Activated CD8-positive, alpha-beta memory T cell treated with anti-CD3 and anti-CD28 coated beads, Interleukin-2, amount 50 U/mL, for 24 hours (primary cell): ENCODE measurements around the gene KIF26A.

Experiments
- DNase-seq: peaks from one replicate; pipeline ENCODE4 v3.0.0-alpha.2; 2020; ENCODE audit errors: extremely low read depth

Gene KIF26A

DNA sequence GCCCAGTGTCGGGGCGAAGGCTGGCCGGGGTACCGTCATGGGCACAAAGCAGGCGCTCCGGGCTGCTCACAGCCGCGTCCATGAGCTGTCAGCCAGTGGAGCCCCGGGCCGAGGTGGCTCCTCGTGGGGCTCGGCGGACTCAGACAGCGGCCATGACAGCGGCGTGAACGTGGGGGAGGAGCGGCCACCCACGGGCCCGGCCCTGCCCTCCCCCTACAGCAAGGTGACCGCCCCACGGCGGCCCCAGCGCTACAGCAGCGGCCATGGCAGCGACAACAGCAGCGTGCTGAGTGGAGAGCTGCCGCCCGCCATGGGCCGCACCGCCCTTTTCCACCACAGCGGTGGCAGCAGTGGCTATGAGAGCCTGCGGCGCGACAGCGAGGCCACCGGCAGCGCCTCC is 39.0 kb downstream of the KIF26A start:
- DNase-seq, result no peak

DNA sequence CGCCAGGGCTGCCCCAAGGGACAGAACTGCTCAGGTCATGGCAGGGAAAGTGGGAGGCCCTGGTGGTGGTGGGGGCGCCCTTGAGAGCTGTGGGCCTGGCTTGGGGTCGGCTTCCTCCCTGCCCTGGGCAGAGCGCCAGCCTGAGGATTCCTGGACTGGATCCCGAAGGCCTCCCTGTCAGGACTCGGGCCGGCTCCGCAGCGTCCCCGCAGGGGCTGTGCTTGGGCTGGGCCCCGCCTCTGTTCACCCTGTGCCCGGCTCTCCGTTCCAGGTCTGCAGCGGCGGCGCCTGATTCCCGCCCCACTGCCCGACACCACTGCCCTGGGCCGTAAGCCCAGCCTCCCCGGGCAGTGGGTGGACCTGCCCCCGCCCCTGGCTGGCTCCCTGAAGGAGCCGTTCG is 39.9 kb downstream of the KIF26A start:
- no peak for DNase-seq

DNA sequence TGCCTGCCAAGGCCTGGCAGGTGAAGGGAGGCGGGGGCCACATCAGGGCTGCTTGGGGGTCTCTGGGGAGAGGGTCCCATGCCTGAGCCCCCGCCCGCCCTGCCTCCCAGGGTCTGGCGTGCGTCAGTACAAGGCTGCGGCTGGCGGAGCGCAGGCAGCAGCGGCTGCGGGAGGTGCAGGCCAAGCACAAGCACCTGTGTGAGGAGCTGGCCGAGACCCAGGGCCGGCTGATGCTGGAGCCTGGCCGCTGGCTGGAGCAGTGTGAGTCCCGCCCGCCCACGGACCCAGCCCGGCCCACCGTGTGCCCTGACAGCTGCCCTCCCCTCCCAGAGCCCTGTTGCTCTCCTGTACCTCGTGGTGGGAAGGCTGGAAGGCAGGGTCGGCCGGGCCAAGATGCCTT is 40.7 kb downstream of the KIF26A start:
- DNase-seq, result no peak

DNA sequence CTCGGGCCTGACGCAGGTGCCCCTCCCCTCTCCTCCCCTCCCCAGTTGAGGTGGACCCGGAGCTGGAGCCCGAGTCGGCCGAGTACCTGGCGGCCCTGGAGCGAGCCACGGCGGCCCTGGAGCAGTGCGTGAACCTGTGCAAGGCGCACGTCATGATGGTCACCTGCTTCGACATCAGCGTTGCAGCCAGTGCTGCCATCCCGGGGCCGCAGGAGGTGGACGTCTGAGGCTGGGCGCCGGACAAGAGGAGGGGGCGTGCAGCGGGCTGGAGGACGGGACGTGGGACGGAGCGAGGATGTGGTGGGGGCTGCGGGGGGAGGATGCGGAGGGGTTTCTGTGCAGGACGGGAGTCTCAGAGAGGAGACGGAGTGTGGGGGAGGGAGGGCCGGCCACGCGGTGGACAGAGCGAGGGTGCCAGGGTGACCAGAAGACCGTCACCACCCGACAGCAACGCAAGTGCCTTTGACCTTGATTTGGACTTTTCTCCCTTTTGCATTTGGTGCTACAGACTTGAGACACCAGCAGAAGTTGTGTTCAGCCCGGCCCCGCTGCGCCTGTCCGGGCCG is 41.3 kb downstream of the KIF26A start:
- DNase-seq, result no peak

DNA sequence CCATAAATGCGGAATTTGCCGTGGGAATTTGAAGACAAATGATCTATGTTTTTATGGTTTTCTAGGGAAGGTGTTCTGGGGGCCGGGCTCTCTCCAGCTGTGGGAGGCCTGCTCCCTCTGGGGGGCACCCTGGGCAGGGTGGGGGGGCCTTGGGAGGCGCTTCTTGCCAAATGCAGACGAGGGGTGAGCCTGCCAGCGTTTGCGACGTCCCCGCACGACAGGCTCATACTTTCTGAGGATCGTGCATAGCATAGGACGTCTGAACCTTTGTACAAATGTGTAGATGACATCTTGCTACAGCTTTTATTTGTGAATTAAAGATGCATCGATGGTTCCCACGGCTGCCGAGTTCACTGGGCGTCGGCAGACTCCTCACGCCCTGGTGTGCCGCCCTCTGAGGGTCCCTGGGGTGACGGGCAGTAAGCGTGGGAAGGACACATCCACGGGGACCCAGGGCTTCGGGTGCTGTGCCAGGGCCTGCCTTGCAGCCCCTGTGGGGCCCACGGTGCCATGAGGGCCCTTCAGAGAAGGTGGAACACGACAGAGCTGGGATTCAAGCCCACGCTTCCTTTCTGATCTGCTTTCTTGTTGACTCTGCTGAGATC is 42.3 kb downstream of the KIF26A start:
- DNase-seq, result no peak

DNA sequence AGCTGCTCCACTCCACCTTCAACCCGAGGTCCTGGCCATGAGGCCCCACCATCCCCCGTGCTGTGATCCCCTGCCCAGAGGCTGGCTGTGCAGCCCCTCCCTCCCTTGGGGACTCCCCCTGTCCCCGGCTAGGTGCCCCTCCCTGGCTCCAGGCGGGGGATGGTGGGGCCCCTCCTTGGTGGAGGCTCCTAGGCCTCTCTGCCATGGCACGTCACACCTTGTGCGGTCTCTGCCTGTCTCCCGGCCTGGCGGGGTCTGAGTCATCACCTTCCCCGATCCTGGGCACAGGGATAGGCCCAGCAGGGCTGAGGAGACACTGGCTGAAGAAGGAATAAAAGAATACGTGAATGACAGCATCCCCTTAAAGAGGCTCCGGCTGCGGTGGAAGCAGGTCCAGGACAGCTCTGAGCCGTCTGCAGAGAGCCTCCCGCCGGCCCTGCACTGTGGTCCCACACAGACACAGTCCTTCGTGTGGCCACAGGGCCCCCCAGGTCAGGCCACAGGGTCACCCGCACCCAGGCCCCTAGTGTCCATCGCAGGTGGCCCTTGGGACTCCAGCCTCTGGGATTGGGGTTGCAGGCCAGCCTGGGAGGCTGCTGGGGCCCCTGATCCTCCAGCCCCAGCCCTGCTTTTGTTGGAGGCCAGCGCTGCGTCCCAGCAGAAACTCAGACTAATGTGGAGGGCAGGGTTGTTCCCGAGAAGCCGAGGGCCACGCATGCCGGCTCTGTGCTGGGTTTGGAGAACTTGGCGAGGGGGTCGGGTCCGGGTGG is 43.6 kb downstream of the KIF26A start:
- DNase-seq, result no peak

DNA sequence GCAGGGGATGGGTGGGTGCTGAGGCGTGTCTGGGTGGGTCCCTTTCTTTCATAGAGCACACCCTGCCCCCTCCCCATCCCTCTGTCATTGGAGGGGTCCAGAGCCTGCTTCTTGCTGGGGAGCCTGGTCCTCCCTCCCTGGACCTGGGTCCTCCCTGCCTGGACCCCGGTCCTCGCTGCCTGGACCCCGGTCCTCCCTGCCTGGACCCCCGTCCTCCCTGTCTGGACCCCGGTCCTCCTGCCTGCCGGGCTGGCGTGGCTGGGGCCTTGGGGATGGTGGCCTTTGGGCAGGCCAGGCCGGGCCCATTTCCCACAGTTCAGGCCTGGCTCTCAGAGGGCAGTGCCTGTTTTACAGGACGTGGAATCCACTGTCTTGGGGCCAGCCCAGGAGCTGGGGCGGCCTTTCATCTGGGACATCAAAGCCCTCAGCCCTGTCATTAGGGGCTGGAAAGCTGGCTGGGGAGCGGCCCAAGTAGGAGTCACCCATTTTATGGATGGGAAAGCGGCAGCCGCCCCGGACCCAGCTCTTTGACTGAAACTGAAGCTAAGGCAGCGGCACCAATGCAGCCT is 44.6 kb downstream of the KIF26A start:
- no peak for DNase-seq

DNA sequence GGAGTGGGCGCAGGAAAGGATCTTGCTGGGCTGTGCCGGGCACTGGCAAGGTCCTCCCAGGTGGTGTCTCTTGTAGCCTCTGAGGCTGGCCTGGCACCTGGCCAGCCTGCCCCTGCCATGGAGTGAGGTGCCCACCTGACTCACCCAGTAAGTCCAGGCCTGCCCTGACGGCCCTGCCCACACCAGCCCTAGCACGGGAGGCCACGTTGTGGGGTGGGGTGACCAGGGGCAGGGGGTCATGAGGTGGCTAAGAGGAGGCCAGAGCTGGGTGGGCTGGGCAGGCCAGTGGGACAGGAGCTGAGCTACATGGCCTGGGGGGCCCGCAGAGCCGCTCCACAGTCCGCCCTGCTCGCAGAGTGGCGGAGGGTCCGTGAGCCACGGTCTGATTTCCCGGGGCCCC is 45.4 kb downstream of the KIF26A start:
- no peak for DNase-seq

DNA sequence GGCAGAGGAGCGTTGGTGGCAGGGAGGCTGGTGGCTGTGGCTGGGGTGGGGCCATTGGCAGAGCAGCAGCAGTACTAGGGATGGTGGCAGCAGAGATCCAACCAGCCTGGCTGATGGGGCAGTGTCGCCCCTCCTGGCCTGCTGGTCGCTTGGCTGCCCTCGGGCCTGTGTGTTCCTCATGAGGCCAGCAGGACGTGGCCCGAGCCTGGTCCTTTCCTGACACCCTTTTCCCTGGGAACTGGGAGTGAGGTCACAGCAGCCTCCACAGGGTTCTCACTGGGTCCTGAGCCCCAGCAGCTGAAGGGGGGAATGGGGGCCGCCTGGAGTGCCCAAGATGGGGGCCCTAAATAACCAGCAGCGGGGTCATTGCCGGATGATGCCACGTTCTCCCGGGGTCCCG is 46.1 kb downstream of the KIF26A start:
- no peak for DNase-seq

DNA sequence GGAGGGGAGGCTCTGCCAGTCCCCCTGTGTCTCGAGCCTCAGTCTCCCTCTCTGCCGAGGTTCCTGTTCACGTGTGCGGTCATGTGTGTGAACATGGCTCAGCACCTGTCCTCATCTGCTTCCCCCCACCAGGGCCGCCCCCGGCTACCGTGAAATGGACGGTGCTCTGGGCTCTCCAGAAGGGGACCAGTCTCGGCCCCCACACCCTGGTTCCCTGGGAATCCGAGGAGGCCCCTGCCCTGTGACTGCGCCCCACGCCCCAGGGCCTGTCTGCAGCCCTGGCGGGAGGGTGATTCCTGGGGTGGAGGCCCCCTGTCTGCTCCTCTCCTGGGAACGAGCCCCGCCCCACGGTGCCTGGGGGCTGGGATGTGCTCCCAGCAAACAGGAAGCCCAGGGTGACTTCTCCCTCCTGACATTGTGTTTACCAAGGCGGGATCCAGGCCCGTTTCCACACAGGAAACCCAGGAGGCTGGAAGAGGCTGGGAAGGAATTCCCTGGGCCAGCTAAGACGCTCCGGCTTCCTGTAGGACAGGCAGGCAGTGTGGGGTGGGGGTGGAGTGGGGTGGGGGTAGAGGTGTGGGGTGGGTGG is 46.6 kb downstream of the KIF26A start:
- DNase-seq, result no peak

DNA sequence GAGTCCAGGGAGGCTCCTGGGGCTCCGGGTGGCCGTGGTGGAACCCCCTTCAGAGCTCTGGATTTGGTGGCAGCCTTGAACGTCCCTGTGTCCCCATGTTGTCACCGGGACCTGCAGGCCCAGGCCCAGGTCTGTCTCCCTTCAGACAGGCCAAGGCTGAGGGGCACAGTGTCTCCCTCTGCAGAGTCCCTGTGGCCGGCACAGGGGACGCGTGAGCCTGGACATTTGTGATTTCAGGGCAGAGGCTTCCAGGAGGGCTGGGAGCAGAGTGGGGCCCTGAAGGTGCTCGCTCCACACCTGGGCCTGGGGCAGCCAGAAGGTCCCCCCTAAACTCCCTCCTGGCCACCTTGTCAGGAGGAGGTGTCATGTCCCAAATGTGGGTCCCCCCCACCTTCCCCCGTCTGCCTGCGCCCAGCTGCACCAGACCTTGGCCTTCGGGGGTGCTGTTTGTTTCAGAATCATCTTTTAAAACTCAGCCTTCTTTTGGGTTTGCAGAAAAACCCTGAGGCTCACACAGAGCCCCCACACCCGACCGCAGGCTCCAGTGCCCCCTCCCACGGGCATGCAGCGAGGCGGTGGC is 47.6 kb downstream of the KIF26A start:
- DNase-seq, result no peak

DNA sequence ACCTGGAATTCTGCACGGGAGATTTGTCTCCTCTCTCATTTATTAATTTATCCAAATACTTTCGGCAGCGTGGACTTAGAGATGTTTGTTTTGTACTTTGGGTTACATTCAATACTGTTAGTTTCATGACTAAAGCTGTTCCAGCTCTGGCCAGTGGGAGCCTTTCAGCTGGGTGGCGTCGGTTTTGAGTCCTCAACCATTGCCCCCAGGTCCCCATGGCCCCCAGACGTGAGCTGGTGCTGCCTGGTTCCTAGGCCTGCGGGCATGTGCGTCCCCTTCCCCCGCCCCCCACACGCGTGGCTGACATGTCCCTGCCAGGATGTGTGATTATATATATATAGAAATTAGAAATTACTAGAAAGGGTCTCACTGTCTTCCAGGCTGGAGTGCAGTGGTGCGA is 48.2 kb downstream of the KIF26A start:
- DNase-seq, result no peak

DNA sequence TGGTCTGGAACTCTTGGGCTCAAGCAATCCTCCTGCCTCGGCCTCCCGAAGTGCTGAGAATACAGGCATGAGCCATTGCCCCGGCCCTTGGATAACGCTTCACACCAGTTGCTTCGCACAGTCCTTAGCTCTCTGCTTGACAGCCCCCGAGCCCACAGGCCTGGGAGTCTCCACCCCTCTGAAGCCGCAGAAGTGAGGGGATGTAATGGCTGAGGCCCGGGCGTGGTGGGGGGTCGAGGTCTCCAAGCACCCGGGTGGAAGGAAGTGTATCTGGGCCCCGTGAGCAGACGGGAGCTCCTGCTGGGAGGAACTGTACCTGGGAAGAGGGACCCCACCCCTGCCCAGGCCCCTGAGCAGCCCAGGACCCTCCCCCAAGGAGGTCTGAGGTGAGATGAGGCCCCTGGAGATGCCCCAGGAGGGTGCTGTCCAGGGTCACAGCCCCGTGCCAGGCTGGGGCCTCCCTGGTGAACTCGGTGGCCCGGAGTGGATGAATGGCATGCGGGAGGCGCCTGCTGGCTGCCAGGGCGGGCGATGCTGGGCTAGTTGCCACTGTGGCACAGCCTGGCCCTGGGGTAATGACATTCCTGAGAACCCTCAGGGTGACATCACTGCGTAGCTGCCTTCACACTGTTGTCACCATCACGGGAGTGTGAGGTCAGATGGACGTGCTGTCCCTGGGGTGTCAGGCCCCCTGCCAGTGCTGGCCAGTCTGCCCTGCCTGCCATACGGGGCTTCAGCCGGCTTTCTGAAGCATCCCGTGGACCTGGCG is 48.9 kb downstream of the KIF26A start:
- no peak for DNase-seq

DNA sequence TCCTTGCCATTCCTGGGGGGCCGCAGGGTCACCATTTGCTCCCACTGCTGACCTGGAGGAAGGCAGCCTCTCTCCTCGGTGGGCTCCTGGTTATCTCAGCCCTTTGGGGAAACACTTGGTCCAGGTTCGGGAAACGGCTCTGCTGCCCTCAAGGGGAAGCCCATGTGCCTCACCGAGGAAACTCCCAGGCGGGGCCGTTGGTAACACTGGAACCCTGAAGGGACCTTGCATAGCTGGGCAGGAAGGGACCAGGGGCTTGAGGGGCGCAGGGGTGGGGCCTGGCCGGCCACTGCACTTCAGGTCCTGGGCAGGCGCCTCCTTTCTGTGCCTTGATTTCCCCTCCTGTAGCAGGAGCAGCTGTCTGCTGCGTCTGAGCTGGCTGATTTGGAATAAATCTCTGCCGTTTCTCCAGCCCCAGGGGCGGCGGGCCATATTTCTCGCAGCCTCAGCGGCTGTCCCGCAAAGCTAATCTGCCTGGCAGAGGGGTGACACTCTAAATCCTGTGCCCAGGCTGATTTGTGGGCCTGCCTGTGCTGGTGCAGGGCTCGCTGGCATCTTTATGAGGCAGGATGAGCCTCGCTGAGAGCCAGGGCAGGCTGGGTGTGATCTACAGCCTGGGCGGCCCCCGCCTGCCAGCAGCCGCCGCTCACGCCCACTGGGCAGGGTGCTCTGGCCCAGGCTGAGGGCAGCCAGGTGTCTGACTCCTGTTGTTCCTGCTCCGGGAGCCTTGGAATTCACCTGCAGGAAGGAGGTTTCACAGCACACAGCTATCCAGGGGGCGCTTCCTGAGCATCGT is 49.7 kb downstream of the KIF26A start:
- DNase-seq, result no peak

DNA sequence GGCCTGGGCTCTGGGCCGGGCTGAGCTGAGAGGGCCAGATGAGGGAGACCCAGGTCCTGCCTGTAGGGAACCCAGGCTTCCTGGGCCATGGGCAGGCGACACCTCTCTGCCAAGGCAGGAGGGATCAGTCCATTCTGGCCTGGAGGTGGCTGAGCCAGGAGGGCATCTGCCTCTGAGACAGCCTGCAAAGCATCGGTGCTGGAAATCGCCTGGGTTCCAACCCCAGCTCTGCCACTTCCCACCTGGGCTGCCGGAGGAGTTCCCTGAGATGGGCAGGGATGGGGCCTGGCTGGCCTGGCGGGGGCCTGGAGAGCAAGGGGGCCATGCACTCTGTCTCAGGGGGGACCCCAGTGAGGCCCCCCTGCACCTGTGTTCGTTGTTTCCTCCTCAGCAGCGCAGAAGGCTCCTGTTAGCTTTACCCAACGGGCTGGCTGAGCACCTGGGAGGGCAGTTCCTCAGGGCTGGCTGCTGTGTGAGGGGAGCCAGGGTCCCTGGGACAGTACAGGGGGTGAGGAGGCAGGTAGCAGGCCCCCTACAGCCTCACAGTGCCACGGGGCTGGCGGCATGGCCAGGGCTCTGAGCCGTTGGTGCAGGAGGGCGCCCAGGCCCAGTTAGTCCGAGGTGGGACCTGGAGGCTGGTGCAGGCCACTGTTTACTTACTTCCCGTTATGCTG is 50.5 kb downstream of the KIF26A start:
- DNase-seq, result no peak

DNA sequence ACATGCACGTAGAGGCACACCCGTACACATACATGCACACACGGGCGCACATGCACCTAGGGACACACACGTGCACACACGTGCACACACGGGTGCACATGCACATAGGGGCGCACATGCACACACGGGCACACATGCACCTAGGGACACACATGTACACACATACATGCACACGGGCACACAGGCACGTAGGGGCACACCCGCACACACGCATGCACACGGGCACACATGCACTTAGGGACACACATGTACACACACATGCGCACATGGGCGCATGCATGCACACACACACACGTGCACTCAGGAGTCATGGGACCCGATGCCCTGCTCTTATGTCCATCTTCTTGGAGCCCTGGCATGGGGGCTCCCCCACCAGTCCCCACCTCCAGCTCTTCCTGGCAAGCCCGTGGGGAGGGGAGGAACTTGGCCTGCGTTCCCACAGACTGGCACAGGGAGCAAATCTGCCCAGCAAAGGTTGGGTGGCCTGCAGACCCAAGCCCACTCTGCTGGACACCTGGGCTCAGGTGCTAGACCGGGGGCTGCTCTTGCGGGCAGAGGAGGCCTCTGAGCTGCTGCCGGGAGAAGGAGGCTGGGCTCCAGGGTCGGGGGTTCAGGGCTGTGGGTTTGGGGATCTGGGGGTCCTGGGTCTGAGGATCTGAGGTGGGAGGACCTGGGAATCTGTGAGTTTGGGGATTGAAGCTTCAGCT is 51.4 kb downstream of the KIF26A start:
- DNase-seq, result no peak

DNA sequence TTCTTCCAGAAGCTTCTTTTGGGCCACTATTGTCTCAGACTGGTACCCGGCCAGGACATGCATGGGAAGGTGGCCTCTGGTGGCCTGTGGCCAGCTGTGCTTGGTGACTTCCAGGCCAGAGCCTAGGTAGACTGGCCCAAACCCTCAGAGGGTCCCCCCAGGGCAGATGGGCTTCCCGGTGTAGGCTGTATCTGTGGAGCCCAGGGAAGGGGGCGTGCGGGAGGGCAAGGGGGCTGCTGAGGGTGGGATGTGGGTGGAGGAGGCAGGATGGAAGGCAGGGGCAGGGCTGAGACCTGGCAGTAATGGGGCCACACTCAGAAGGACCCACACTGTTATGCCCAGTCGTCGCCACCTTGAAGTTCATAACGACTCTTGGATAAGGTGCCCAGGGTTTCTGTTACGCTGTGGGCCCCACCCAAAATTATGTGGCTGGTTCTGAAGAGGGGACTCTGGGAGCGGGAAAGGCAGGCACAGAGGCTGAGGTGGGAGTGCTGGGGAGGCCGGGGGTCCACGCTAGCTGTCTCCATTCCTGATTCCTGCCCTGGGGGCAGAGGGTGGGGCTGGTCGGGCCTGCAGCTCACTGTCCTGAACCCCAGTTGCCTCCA is 52.1 kb downstream of the KIF26A start:
- no peak for DNase-seq

DNA sequence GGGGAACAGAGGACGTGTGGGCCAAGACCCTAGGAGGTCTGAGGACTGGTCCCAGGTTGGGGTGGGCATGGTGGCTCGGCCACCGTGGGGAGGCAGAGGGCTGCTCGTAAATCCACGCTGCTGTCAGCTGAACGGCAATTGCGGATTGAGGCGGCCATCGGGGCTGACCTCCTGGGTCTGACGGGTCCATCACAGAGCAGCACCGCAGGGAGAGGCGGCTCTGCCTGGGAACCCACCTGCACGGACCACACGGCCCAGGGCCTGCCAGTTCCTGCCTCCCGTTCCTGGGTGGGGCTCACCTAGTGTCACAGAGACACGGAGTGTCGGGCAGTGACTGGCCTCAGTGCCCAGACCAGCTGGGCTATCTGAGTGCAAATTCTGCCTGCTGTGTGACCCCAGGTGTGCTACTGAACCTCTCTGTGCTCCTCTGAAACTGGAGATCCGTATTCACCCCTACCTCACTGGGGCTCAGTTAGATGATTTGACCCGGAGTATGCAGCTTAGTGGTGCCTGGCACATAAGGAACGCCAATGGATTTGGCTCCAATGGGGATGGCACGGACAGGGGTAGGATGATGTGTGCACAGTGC is 53.1 kb downstream of the KIF26A start:
- no peak for DNase-seq
